GM18517 (cell line): ENCODE measurements around the gene CHRNB2.

Experiments used
- ATAC-seq: cut with Tn5 transposase; IDR thresholded peaks from one replicate; pipeline ENCODE4 v1.9.1; 2021; ENCODE audit warnings: mild to moderate bottlenecking, moderate library complexity; ENCODE audit not compliant: unreplicated experiment

The CHRNB2 gene

GRCh38 chr1:154608397-154609270, 41.1 kb downstream of the CHRNB2 start:
- ATAC-seq = peak; percentile 8

GRCh38 chr1:154609398-154610380, 42.1 kb downstream of the CHRNB2 start:
- ATAC-seq = no peak

- no peak for ATAC-seq
These were observed 43.7 kb downstream of the CHRNB2 start for GRCh38 chr1:154611150-154611862.

GRCh38 chr1:154614247-154614646, 46.7 kb downstream of the CHRNB2 start:
- ATAC-seq = no peak

- ATAC-seq = no peak
These were observed 47.3 kb downstream of the CHRNB2 start for GRCh38 chr1:154614901-154615300.

GRCh38 chr1:154615411-154615810, 47.8 kb downstream of the CHRNB2 start:
- no peak for ATAC-seq

- no peak for ATAC-seq
These were observed 49.2 kb downstream of the CHRNB2 start for GRCh38 chr1:154616659-154617345.

- no peak for ATAC-seq
These were observed 51.8 kb downstream of the CHRNB2 start for GRCh38 chr1:154619181-154619948.

- no peak for ATAC-seq
These were observed 53.2 kb downstream of the CHRNB2 start for GRCh38 chr1:154620751-154621150.

- ATAC-seq = no peak
These were observed 54.3 kb downstream of the CHRNB2 start for GRCh38 chr1:154621875-154622274.

GRCh38 chr1:154622503-154623039, 55.0 kb downstream of the CHRNB2 start:
- no peak for ATAC-seq

GRCh38 chr1:154623358-154623757, 55.8 kb downstream of the CHRNB2 start:
- ATAC-seq = no peak

- no peak for ATAC-seq
These were observed 57.4 kb downstream of the CHRNB2 start for GRCh38 chr1:154624746-154625643.

GRCh38 chr1:154626456-154627256, 59.1 kb downstream of the CHRNB2 start:
- ATAC-seq = peak; percentile 15

- peak; percentile 47 for ATAC-seq
These were observed 59.9 kb downstream of the CHRNB2 start for GRCh38 chr1:154627257-154628120.

GRCh38 chr1:154628121-154628405, 60.5 kb downstream of the CHRNB2 start:
- ATAC-seq = no peak
